Chondrocyte (in vitro differentiated cells): ENCODE data around the gene NANOS1. TPM values are rescaled to one million over a fixed set of nuclear protein-coding genes. Genes with fewer than 3 reads are reported as not detected.

Experiments
- DNase-seq: peaks from one replicate; pipeline ENCODE4 v3.0.0; 2021; ENCODE audit warnings: mixed read lengths, low spot score
- H3K27ac Mint-ChIP-seq: one replicate; pipeline ENCODE4 v1.8.0; 2021; ENCODE audit warnings: mild to moderate bottlenecking, moderate library complexity, mixed read lengths; ENCODE audit not compliant: unreplicated experiment
- H3K27me3 Mint-ChIP-seq: 2 replicates; pipeline ENCODE4 v1.8.0; 2021; ENCODE audit warnings: low read depth, mixed read lengths
- H3K36me3 Mint-ChIP-seq: 2 replicates; pipeline ENCODE4 v1.8.0; 2021; ENCODE audit warnings: low read depth, mixed read lengths
- H3K4me1 Mint-ChIP-seq: 2 replicates; pipeline ENCODE4 v1.8.0; 2021; ENCODE audit warnings: low read depth, mild to moderate bottlenecking, mixed read lengths
- H3K4me3 Mint-ChIP-seq: one replicate; pipeline ENCODE4 v1.8.0; 2021; ENCODE audit warnings: mild to moderate bottlenecking, moderate library complexity, mixed read lengths; ENCODE audit not compliant: unreplicated experiment
- H3K9me3 Mint-ChIP-seq: 2 replicates; pipeline ENCODE4 v1.8.0; 2021; ENCODE audit warnings: low read depth, mixed read lengths
- CTCF ChIP-seq: fragments of 200-600 bp; sonication (generic); IDR thresholded peaks from 2 replicates; pipeline ENCODE4 v1.5.0; 2021; ENCODE audit warnings: antibody characterized with exemption, mild to moderate bottlenecking, moderate library complexity
- total RNA-seq: library from RNA; stranded (reverse); gene quantifications from 3 replicates; pipeline ENCODE4 v1.2.1, GENCODE V29; 2021

NANOS1 gene
- total RNA-seq, 1 donor from 2014 or later: 3.8 TPM

- DNase-seq: no peak
These were observed 36.3 kb upstream of the NANOS1 start for GRCh38 chr10:118993214-118993613.

GRCh38 chr10:118994321-118994720 lies 35.2 kb upstream of the NANOS1 start:
- Mint-ChIP-seq H3K4me1 (no peaks in the 10 kb centered on the region), H3K36me3 (peaks cover 4% of the 10 kb centered on the region), H3K4me3 (no peak overlapping the region), H3K27me3 (peaks cover 25% of the 10 kb centered on the region), H3K9me3 (peaks cover 6% of the 10 kb centered on the region), H3K27ac (no peak overlapping the region)
- TF ChIP-seq CTCF: no peak
- DNase-seq: no peak

More at GRCh38 chr10:118993214-118993613, 36.3 kb upstream of the NANOS1 start:
- H3K36me3 Mint-ChIP-seq: peaks cover 6% of the 10 kb centered on the region
- no peak for TF ChIP-seq CTCF
- H3K4me1 Mint-ChIP-seq: no peaks in the 10 kb centered on the region
- H3K9me3 Mint-ChIP-seq: peaks cover 8% of the 10 kb centered on the region
- H3K27me3 Mint-ChIP-seq: peaks cover 25% of the 10 kb centered on the region
- H3K4me3 Mint-ChIP-seq: no peak overlapping the region
- no peak overlapping the region for H3K27ac Mint-ChIP-seq

DNA sequence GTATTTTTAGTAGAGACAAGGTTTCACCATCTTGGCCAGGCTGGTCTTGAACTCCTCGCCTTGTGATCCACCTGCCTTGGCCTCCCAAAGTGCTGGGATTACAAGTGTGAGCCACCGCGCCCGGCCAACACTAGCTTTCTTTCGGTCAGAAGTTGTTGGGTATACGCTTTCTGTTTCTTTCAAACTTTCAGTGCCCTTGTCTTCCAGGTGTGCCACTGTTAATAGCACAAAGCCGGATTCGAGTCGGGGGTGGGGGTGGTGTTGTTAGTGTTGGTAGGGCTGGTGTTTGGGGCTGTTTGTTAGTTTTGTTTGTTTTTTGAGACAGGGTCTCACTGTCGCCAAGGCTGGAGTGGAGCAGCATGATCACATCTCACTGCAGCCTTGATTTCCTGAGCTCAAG lies 33.8 kb upstream of the NANOS1 start:
- Mint-ChIP-seq H3K27ac (no peak overlapping the region), H3K9me3 (peaks cover 3% of the 10 kb centered on the region), H3K4me3 (no peak overlapping the region), H3K27me3 (peaks cover 23% of the 10 kb centered on the region), H3K36me3 (peaks cover 2% of the 10 kb centered on the region), H3K4me1 (no peaks in the 10 kb centered on the region)
- TF ChIP-seq CTCF: no peak
- DNase-seq: no peak

- DNase-seq: no peak
- Mint-ChIP-seq H3K9me3 (peaks cover 3% of the 10 kb centered on the region), H3K27me3 (peaks cover 14% of the 10 kb centered on the region), H3K36me3 (peaks cover 2% of the 10 kb centered on the region), H3K27ac (no peak overlapping the region), H3K4me1 (no peaks in the 10 kb centered on the region), H3K4me3 (no peak overlapping the region)
- TF ChIP-seq CTCF: no peak
These were observed 32.1 kb upstream of the NANOS1 start for GRCh38 chr10:118997379-118997778.

- Mint-ChIP-seq H3K9me3 (peaks cover 3% of the 10 kb centered on the region), H3K4me3 (no peak overlapping the region), H3K36me3 (no peaks in the 10 kb centered on the region), H3K27me3 (peaks cover 8% of the 10 kb centered on the region), H3K27ac (no peak overlapping the region), H3K4me1 (no peaks in the 10 kb centered on the region)
- TF ChIP-seq CTCF: no peak
- DNase-seq: no peak
These were observed 31.3 kb upstream of the NANOS1 start for GRCh38 chr10:118998183-118998582.
